HEK293 (cell line): ENCODE measurements around the gene PACSIN2.
"Not testable (repeated sequence)": the region's sequence is repeated elsewhere in the genome, so short reads cannot be mapped to it uniquely, and the experiment has no call there.

ENCODE experiments used
- CTCF ChIA-PET: fragments of 350-600 bp; formaldehyde crosslinking; extraction: SDS; loops from one replicate; lab custom pipeline; 2021; ENCODE audit warnings: antibody characterized with exemption; lab: Yijun Ruan, JAX
- POLR2A ChIA-PET: fragments of 300-600 bp; formaldehyde crosslinking; extraction: SDS; loops from one replicate; lab custom pipeline; 2020; ENCODE audit warnings: antibody characterized with exemption, inconsistent platforms; lab: Yijun Ruan, JAX
- H3K27ac ChIP-seq: fragments of 200-500 bp; sonication (Bioruptor generic); 2 replicates; pipeline ENCODE4 v1.5.1; 2014; ENCODE audit warnings: low read depth, low read length, control low read depth, inconsistent platforms; ENCODE audit errors: extremely low read depth
- H3K36me3 ChIP-seq, 2 experiments: fragments of 200-500 bp in 1 of 2; sonication (Bioruptor generic) in 1 of 2; 1 replicate in 1 of 2; 2 replicates in 1 of 2; pipeline ENCODE4 v1.5.1; 2014 to 2017; ENCODE audit warnings: inconsistent platforms in 2 of 2, low read length in 2 of 2; ENCODE audit not compliant: control insufficient read depth in 2 of 2, insufficient read depth in 1 of 2
- H3K4me1 ChIP-seq: fragments of 200-500 bp; sonication (Bioruptor generic); 2 replicates; pipeline ENCODE4 v1.5.1; 2014; ENCODE audit warnings: mild to moderate bottlenecking, low read length, inconsistent platforms; ENCODE audit not compliant: control insufficient read depth, insufficient read depth
- H3K4me3 ChIP-seq: 2 replicates; pipeline ENCODE4 v1.5.1; 2011; ENCODE audit warnings: low read depth, mild to moderate bottlenecking, control low read depth, low read length, moderate library complexity
- H3K9me3 ChIP-seq: fragments of 200-500 bp; sonication (Bioruptor generic); 2 replicates; pipeline ENCODE4 v1.5.1; 2014; ENCODE audit warnings: low read depth, low read length, inconsistent platforms; ENCODE audit not compliant: control insufficient read depth, insufficient read depth
- BCL11B ChIP-seq: fragments of 450-650 bp; formaldehyde crosslinking; IDR thresholded peaks from 2 replicates; pipeline ENCODE4 v1.5.1; 2016; ENCODE audit warnings: low read depth, missing biosample characterization, missing genetic modification characterization
- EGR2 ChIP-seq: fragments of 450-650 bp; formaldehyde crosslinking; IDR thresholded peaks from 2 replicates; pipeline ENCODE4 v1.5.1; 2016; ENCODE audit warnings: low read depth, missing biosample characterization, missing genetic modification characterization
- HOXC10 ChIP-seq: sonication (generic); formaldehyde crosslinking; IDR thresholded peaks from 2 replicates; pipeline ENCODE4 v1.8.1; 2023; ENCODE audit warnings: mild to moderate bottlenecking, missing genetic modification reagents
- MYNN ChIP-seq: fragments of 450-650 bp; formaldehyde crosslinking; IDR thresholded peaks from 2 replicates; pipeline ENCODE4 v1.5.1; 2016; ENCODE audit warnings: missing biosample characterization, missing genetic modification characterization, borderline replicate concordance
- ZBTB11 ChIP-seq: fragments of 450-650 bp; formaldehyde crosslinking; conservative IDR thresholded peaks from 2 replicates; pipeline ENCODE4 v1.5.1; 2016; ENCODE audit warnings: low read depth, missing biosample characterization, missing genetic modification characterization
- ZFHX2 ChIP-seq: fragments of 450-650 bp; formaldehyde crosslinking; conservative IDR thresholded peaks from 2 replicates; pipeline ENCODE4 v1.5.1; 2016; ENCODE audit warnings: missing biosample characterization, missing genetic modification characterization
- ZNF112 ChIP-seq: fragments of 450-650 bp; formaldehyde crosslinking; IDR thresholded peaks from 2 replicates; pipeline ENCODE4 v1.5.0; 2017; ENCODE audit warnings: missing biosample characterization, missing genetic modification characterization
- ZNF266 ChIP-seq: fragments of 450-650 bp; formaldehyde crosslinking; IDR thresholded peaks from 2 replicates; pipeline ENCODE4 v1.5.1; 2016; ENCODE audit warnings: missing biosample characterization, missing genetic modification characterization, low read depth
- ZNF341 ChIP-seq: fragments of 450-650 bp; formaldehyde crosslinking; IDR thresholded peaks from 2 replicates; pipeline ENCODE4; 2016; ENCODE audit warnings: low read depth, missing biosample characterization, missing genetic modification characterization
- ZNF366 ChIP-seq: fragments of 450-650 bp; formaldehyde crosslinking; conservative IDR thresholded peaks from 2 replicates; pipeline ENCODE4 v1.5.1; 2016; ENCODE audit warnings: missing biosample characterization, missing genetic modification characterization
- ZNF48 ChIP-seq: fragments of 450-650 bp; formaldehyde crosslinking; IDR thresholded peaks from 2 replicates; pipeline ENCODE4 v1.5.1; 2016; ENCODE audit warnings: missing biosample characterization, missing genetic modification characterization
- ZNF518A ChIP-seq: fragments of 450-650 bp; formaldehyde crosslinking; conservative IDR thresholded peaks from 2 replicates; pipeline ENCODE4 v1.5.1; 2016; ENCODE audit warnings: low read depth, missing biosample characterization, missing genetic modification characterization
- ZNF544 ChIP-seq: fragments of 450-650 bp; formaldehyde crosslinking; IDR thresholded peaks from 2 replicates; pipeline ENCODE4 v1.5.0; 2017; ENCODE audit warnings: missing biosample characterization, missing genetic modification characterization
- ZNF548 ChIP-seq: fragments of 450-650 bp; formaldehyde crosslinking; IDR thresholded peaks from 2 replicates; pipeline ENCODE4 v1.5.1; 2016; ENCODE audit warnings: missing biosample characterization, missing genetic modification characterization
- ZNF580 ChIP-seq: fragments of 450-650 bp; formaldehyde crosslinking; IDR thresholded peaks from 2 replicates; pipeline ENCODE4 v1.5.1; 2016; ENCODE audit warnings: missing biosample characterization, missing genetic modification characterization
- ZNF623 ChIP-seq: fragments of 450-650 bp; formaldehyde crosslinking; IDR thresholded peaks from 2 replicates; pipeline ENCODE4 v1.5.1; 2016; ENCODE audit warnings: missing biosample characterization, missing genetic modification characterization
- ZNF670 ChIP-seq: fragments of 450-650 bp; formaldehyde crosslinking; IDR thresholded peaks from 2 replicates; pipeline ENCODE4 v1.5.1; 2016; ENCODE audit warnings: missing biosample characterization, missing genetic modification characterization, low read depth
- ZNF707 ChIP-seq: fragments of 450-650 bp; formaldehyde crosslinking; IDR thresholded peaks from 2 replicates; pipeline ENCODE4 v1.5.1; 2016; ENCODE audit warnings: missing biosample characterization, missing genetic modification characterization
- ZNF76 ChIP-seq: fragments of 450-650 bp; formaldehyde crosslinking; IDR thresholded peaks from 2 replicates; pipeline ENCODE4; 2016; ENCODE audit warnings: low read depth, missing biosample characterization, missing genetic modification characterization, borderline replicate concordance
- ZSCAN23 ChIP-seq: fragments of 450-650 bp; formaldehyde crosslinking; IDR thresholded peaks from 2 replicates; pipeline ENCODE4 v1.5.1; 2016; ENCODE audit warnings: missing biosample characterization, missing genetic modification characterization

PACSIN2 gene

GRCh38 chr22:42996646-42997365, 18.1 kb downstream of the PACSIN2 start:
- TF ChIP-seq EGR2 (peak; percentile 35; the same call in 1 of the 2 replicates), ZNF548 (no peak), MYNN (tag by site-specific recombination) (no peak), ZNF341 (tag by site-specific recombination) (no peak), ZSCAN23 (tag by site-specific recombination) (no peak), ZNF76 (tag by site-specific recombination) (no peak), ZFHX2 (peak; percentile 34), ZNF48 (tag by site-specific recombination) (no peak), HOXC10 (CRISPR knock-in tag) (no peak)
- ChIA-PET POLR2A (interaction anchor here (1.0 kb wide), 1 partner anchor 18 kb away, joined by 4 read pairs; the partner anchor contains the start of gene PACSIN2), CTCF (no interaction called here)
- Histone ChIP-seq H3K9me3 (no peaks in the 10 kb centered on the region), H3K36me3 (peaks cover 0 to 3% of the 10 kb centered on the region in 2 experiments; a peak in 1 of 3 replicates), H3K4me1 (peaks cover 17% of the 10 kb centered on the region), H3K27ac (no peak overlapping the region), H3K4me3 (no peak overlapping the region)

- CTCF ChIA-PET, H3K4me3 ChIP-seq, POLR2A ChIA-PET, H3K36me3 ChIP-seq, H3K27ac ChIP-seq, H3K9me3 ChIP-seq: not testable (repeated sequence)
- H3K4me1 ChIP-seq = peaks cover 20% of the 10 kb centered on the region; the same call in 1 of the 2 replicates
Measured at GRCh38 chr22:42995654-42996053, 19.3 kb downstream of the PACSIN2 start.

GRCh38 chr22:42994917-42995562, 19.9 kb downstream of the PACSIN2 start:
- Histone ChIP-seq H3K36me3 (peaks cover 0 to 3% of the 10 kb centered on the region in 2 experiments; a peak in 1 of 3 replicates), H3K9me3 (no peaks in the 10 kb centered on the region), H3K4me1 (peaks cover 17% of the 10 kb centered on the region; the same call in 1 of the 2 replicates), H3K4me3 (no peak overlapping the region), H3K27ac (no peak overlapping the region; the same call in 1 of the 2 replicates)
- ChIA-PET CTCF (interaction anchor here (2.1 kb wide), 1 partner anchor 39 kb away, joined by 4 read pairs; no protein-coding TSS in a partner anchor), POLR2A (interaction anchor here (0.6 kb wide), 1 partner anchor 1259 kb away, joined by 3 read pairs; no protein-coding TSS in a partner anchor)
- no peak for TF ChIP-seq ZNF670 (tag by site-specific recombination)
- no peak for TF ChIP-seq ZNF518A
- no peak for TF ChIP-seq ZNF623 (tag by site-specific recombination)
- no peak for TF ChIP-seq ZNF544 (tag by site-specific recombination)
- TF ChIP-seq ZNF366 (tag by site-specific recombination) = no peak
- TF ChIP-seq ZNF112 (tag by site-specific recombination) = no peak
- no peak for TF ChIP-seq ZNF580 (tag by site-specific recombination)
- no peak for TF ChIP-seq ZBTB11
- TF ChIP-seq BCL11B (tag by site-specific recombination) = no peak
- no peak for TF ChIP-seq ZNF707
- TF ChIP-seq ZNF266 = no peak
